ENCODE results near the gene TMEM223. TPM values are rescaled to one million over a fixed set of nuclear protein-coding genes. Genes with fewer than 3 reads are reported as not detected.
A peak's percentile ranks its signal among the peaks of the same experiment; 100 is the strongest.

The TMEM223 gene
- total and polyA plus RNA-seq, 9 of the 15 experiments (the other 6 are each of a cell fraction or from before 2014, with no cell fraction given): 5.9 to 34.5 (median 19.6) TPM

GRCh38 chr11:62805076-62805892, 13.5 kb upstream of the TMEM223 start, which contains the start of gene NXF1 (continued):
- TF ChIP-seq PRPF4 (IDR thresholded peaks at IDR 0.05; ENCODE audit: insufficient read depth, low read depth, low read length, poor library complexity, severe bottlenecking) (peak; percentile 99), SMAD4 (CRISPR knock-in tag; conservative IDR thresholded peaks at IDR 0.05) (0 out of 2 replicates have a peak, but pooled peaks have one; percentile 62), TAF9B (IDR thresholded peaks at IDR 0.05; ENCODE audit: partially characterized antibody) (peak; percentile 90), SREBF2 (CRISPR knock-in tag; IDR thresholded peaks at IDR 0.05) (no peak), HES1 (IDR thresholded peaks at IDR 0.05; ENCODE audit: low read depth) (no peak), BACH1 (tag; IDR thresholded peaks at IDR 0.05) (no peak; the same call in 1 of the 2 replicates), TRIM25 (IDR thresholded peaks at IDR 0.05; ENCODE audit: borderline replicate concordance) (no peak), ZNF766 (CRISPR knock-in tag; conservative IDR thresholded peaks at IDR 0.05) (0 out of 2 replicates have a peak, but pooled peaks have one; percentile 26), STAT6 (CRISPR knock-in tag; IDR thresholded peaks at IDR 0.05) (peak; percentile 93; the same call in 1 of the 2 replicates), ZNF431 (CRISPR knock-in tag; IDR thresholded peaks at IDR 0.05) (peak; percentile 46; the same call in 1 of the 2 replicates), RBM15 (IDR thresholded peaks at IDR 0.05; ENCODE audit: insufficient read depth, low read length) (no peak), ZNF507 (tag; conservative IDR thresholded peaks at IDR 0.05) (no peak), ETV6 (IDR thresholded peaks at IDR 0.05; ENCODE audit: borderline replicate concordance in 1 of 2, low read depth in 2 of 2, low read length in 1 of 2) (no peak), ETV6 (CRISPR knock-in tag; IDR thresholded peaks at IDR 0.05; ENCODE audit: borderline replicate concordance) (peak; percentile 76), NCOA1 (IDR thresholded peaks at IDR 0.05; ENCODE audit: low read depth) (no peak), BRD9 (IDR thresholded peaks at IDR 0.05; ENCODE audit: low read depth, partially characterized antibody) (peak; percentile 25), NFIX (CRISPR knock-in tag; IDR thresholded peaks at IDR 0.05; ENCODE audit: low read depth) (no peak), HMG20B (CRISPR knock-in tag; IDR thresholded peaks at IDR 0.05) (peak; percentile 61; the same call in 1 of the 2 replicates), TBP (optimal IDR thresholded peaks at IDR 0.05; ENCODE audit: low read depth, low read length) (peak; percentile 99), RBM39 (optimal IDR thresholded peaks at IDR 0.05; ENCODE audit: low read depth, low read length) (no peak), TEAD1 (CRISPR knock-in tag; IDR thresholded peaks at IDR 0.05) (peak in 1 of 2 experiments; percentile 62; a peak in 2 of 4 replicates), THRA (IDR thresholded peaks at IDR 0.05) (no peak)

Measured in K562 (cell line).